ENCODE measurements around the gene HACD2. TPM values are rescaled to one million over a fixed set of nuclear protein-coding genes. Genes with fewer than 3 reads are reported as not detected.

The HACD2 gene
- total RNA-seq, 1 donor from 2014 or later = 30.4 TPM

- no peak overlapping the region for H3K27ac Mint-ChIP-seq
- peaks cover 19% of the 10 kb centered on the region for H3K27me3 Mint-ChIP-seq
- no peak for TF ChIP-seq CTCF (conservative IDR thresholded peaks at IDR 0.05)
- H3K4me1 Mint-ChIP-seq (ENCODE audit: unreplicated experiment) = no peaks in the 10 kb centered on the region
- no peak for DNase-seq (ENCODE audit: extremely low spot score, unreplicated experiment)
- no peaks in the 10 kb centered on the region for H3K9me3 Mint-ChIP-seq
- no peak overlapping the region for H3K4me3 Mint-ChIP-seq
- no peaks in the 10 kb centered on the region for H3K36me3 Mint-ChIP-seq
Measured at GRCh38 chr3:123479891-123480290, 105.0 kb downstream of the HACD2 start.

GRCh38 chr3:123478314-123478713 lies 106.5 kb downstream of the HACD2 start:
- no peaks in the 10 kb centered on the region for H3K36me3 Mint-ChIP-seq
- H3K4me3 Mint-ChIP-seq = no peak overlapping the region
- no peaks in the 10 kb centered on the region for H3K4me1 Mint-ChIP-seq (ENCODE audit: unreplicated experiment)
- H3K9me3 Mint-ChIP-seq = no peaks in the 10 kb centered on the region
- no peak overlapping the region for H3K27ac Mint-ChIP-seq
- no peak for TF ChIP-seq CTCF (conservative IDR thresholded peaks at IDR 0.05)
- DNase-seq (ENCODE audit: extremely low spot score, unreplicated experiment) = no peak
- peaks cover 19% of the 10 kb centered on the region for H3K27me3 Mint-ChIP-seq

GRCh38 chr3:123476967-123477750 lies 107.7 kb downstream of the HACD2 start:
- TF ChIP-seq CTCF (conservative IDR thresholded peaks at IDR 0.05) = no peak
- Mint-ChIP-seq H3K27ac (no peak overlapping the region), H3K27me3 (peaks cover 19% of the 10 kb centered on the region), H3K9me3 (no peaks in the 10 kb centered on the region), H3K36me3 (no peaks in the 10 kb centered on the region), H3K4me3 (no peak overlapping the region), H3K4me1 (ENCODE audit: unreplicated experiment) (no peaks in the 10 kb centered on the region)
- DNase-seq (ENCODE audit: extremely low spot score, unreplicated experiment) = no peak

GRCh38 chr3:123475786-123476185 lies 109.1 kb downstream of the HACD2 start:
- no peaks in the 10 kb centered on the region for H3K36me3 Mint-ChIP-seq
- DNase-seq (ENCODE audit: extremely low spot score, unreplicated experiment) = no peak
- no peaks in the 10 kb centered on the region for H3K4me1 Mint-ChIP-seq (ENCODE audit: unreplicated experiment)
- no peak for TF ChIP-seq CTCF (conservative IDR thresholded peaks at IDR 0.05)
- no peaks in the 10 kb centered on the region for H3K9me3 Mint-ChIP-seq
- no peak overlapping the region for H3K4me3 Mint-ChIP-seq
- H3K27me3 Mint-ChIP-seq = peaks cover 19% of the 10 kb centered on the region
- H3K27ac Mint-ChIP-seq = no peak overlapping the region

GRCh38 chr3:123471106-123471505 lies 113.7 kb downstream of the HACD2 start:
- H3K36me3 Mint-ChIP-seq = no peaks in the 10 kb centered on the region
- TF ChIP-seq CTCF (conservative IDR thresholded peaks at IDR 0.05) = no peak
- peaks cover 8% of the 10 kb centered on the region for H3K4me1 Mint-ChIP-seq (ENCODE audit: unreplicated experiment)
- peaks cover 4% of the 10 kb centered on the region for H3K27me3 Mint-ChIP-seq
- no peaks in the 10 kb centered on the region for H3K9me3 Mint-ChIP-seq
- H3K27ac Mint-ChIP-seq = no peak overlapping the region
- no peak overlapping the region for H3K4me3 Mint-ChIP-seq
- no peak for DNase-seq (ENCODE audit: extremely low spot score, unreplicated experiment)
